Measurements from ENCODE around the gene GFI1. TPM values are rescaled to one million over a fixed set of nuclear protein-coding genes. Genes with fewer than 3 reads are reported as not detected.

GFI1 gene
- total and polyA plus RNA-seq, 2 of the 8 experiments (the other 6 are each of a cell fraction or from before 2014, with no cell fraction given) = 0.08 to 0.17 TPM

GRCh38 chr1:92493139-92493538 is 6.4 kb upstream of the GFI1 start:
- H3K23ac ChIP-seq (ENCODE audit: insufficient read length) = no peak overlapping the region
- no peak overlapping the region for H3K56ac ChIP-seq (replicated peaks; ENCODE audit: insufficient read length, low read depth, low read length)
- 87% methylated on average over 4 of the region's 4 CpGs; no CpG with 5 or more reads in 1 of the 2 experiments for WGBS, 2 experiments (ENCODE audit: extremely low coverage in 1 of 2, insufficient coverage in 1 of 2, insufficient read length in 1 of 2, insufficient replicate concordance in 2 of 2, low coverage in 1 of 2, low lambda C conversion rate in 2 of 2, missing lambda C conversion rate in 1 of 2)
- H4K5ac ChIP-seq (ENCODE audit: insufficient read length, low read depth, low read length) = no peak overlapping the region
- H3K23me2 ChIP-seq (ENCODE audit: low read depth, low read length) = no peaks in the 10 kb centered on the region
- no peaks in the 10 kb centered on the region for H3K4me1 ChIP-seq (replicated peaks in 1 of 4; ENCODE audit: control insufficient read depth in 3 of 4, insufficient read depth in 4 of 4, low read length in 3 of 4)
- H4K91ac ChIP-seq (replicated peaks; ENCODE audit: insufficient read length, low read length) = no peak overlapping the region
- no peaks in the 10 kb centered on the region for H3K9me3 ChIP-seq (ENCODE audit: insufficient read depth in 2 of 2, low read depth in 1 of 2, low read length in 1 of 2)
- H3K27me3 ChIP-seq (replicated peaks in 1 of 4; ENCODE audit: control insufficient read depth in 3 of 4, extremely low read depth in 1 of 4, insufficient read depth in 3 of 4, low read length in 3 of 4) = peaks cover 4 to 13% (median 10%) of the 10 kb centered on the region in 4 experiments
- no peak overlapping the region for H3K14ac ChIP-seq (ENCODE audit: insufficient read length)
- no peak overlapping the region for H4K8ac ChIP-seq (ENCODE audit: extremely low read depth, insufficient read depth, low read length)
- no peaks in the 10 kb centered on the region for H4K20me1 ChIP-seq (replicated peaks in 1 of 2; ENCODE audit: control insufficient read depth in 1 of 2, insufficient read depth in 2 of 2, low read length in 2 of 2)
- DNase-seq (ENCODE audit: low read depth in 1 of 2, low spot score in 2 of 2) = no peak
- no peak overlapping the region for H2BK120ac ChIP-seq (replicated peaks; ENCODE audit: low read depth, low read length)
- no peaks in the 10 kb centered on the region for H3K79me1 ChIP-seq (ENCODE audit: low read depth, low read length)
- no peak overlapping the region for H3K4me2 ChIP-seq (ENCODE audit: insufficient read depth in 1 of 2, low read depth in 2 of 2, low read length in 2 of 2)
- H3K9ac ChIP-seq (replicated peaks in 1 of 4; ENCODE audit: extremely low read depth in 1 of 4, low read depth in 3 of 4, low read length in 3 of 4) = no peak overlapping the region
- H2BK12ac ChIP-seq (ENCODE audit: low read depth, low read length) = no peak overlapping the region
- ChIA-PET CTCF (ENCODE audit: partially characterized antibody) (no interaction called here), POLR2A (ENCODE audit: partially characterized antibody) (no interaction called here)
- no peak overlapping the region for H3K4ac ChIP-seq (replicated peaks; ENCODE audit: insufficient read length, low read depth, low read length)
- no peaks in the 10 kb centered on the region for H3K36me3 ChIP-seq (ENCODE audit: control insufficient read depth in 2 of 4, insufficient read depth in 4 of 4, low read length in 3 of 4)
- H3K27ac ChIP-seq (ENCODE audit: low read depth, low read length) = no peak overlapping the region
- H2AK5ac ChIP-seq (ENCODE audit: low read depth, low read length) = no peak overlapping the region
- no peak overlapping the region for H3K4me3 ChIP-seq (ENCODE audit: extremely low read depth in 1 of 4, insufficient read depth in 2 of 4, low read depth in 3 of 4, low read length in 4 of 4)
- no peaks in the 10 kb centered on the region for H3K79me2 ChIP-seq (ENCODE audit: control insufficient read depth in 1 of 2, insufficient read depth in 2 of 2, low read length in 2 of 2)
- H2BK20ac ChIP-seq (ENCODE audit: low read length) = no peak overlapping the region
- no peak overlapping the region for H2BK5ac ChIP-seq (ENCODE audit: low read depth, low read length)
- H3K18ac ChIP-seq (ENCODE audit: extremely low read depth, low read length) = no peak overlapping the region
- no peak for FAIRE-seq
- no peak overlapping the region for H2AFZ ChIP-seq (ENCODE audit: low read length)
- no peak overlapping the region for H2BK15ac ChIP-seq (ENCODE audit: low read length)
- TF ChIP-seq YY1 (IDR thresholded peaks at IDR 0.05; ENCODE audit: low read depth, low read length) (no peak), FOSL1 (IDR thresholded peaks at IDR 0.05; ENCODE audit: insufficient read depth, low read depth, low read length) (no peak), RNF2 (IDR thresholded peaks at IDR 0.05; ENCODE audit: borderline replicate concordance, low read depth, low read length, missing control alignments, poor library complexity, severe bottlenecking) (no peak), SUZ12 (IDR thresholded peaks at IDR 0.05; ENCODE audit: low read length) (no peak), TCF12 (IDR thresholded peaks at IDR 0.05; ENCODE audit: low read depth, low read length) (no peak), HDAC6 (IDR thresholded peaks at IDR 0.05; ENCODE audit: low read depth, low read length) (no peak), POU5F1 (IDR thresholded peaks at IDR 0.05; ENCODE audit: low read depth, low read length) (no peak), SP2 (IDR thresholded peaks at IDR 0.05; ENCODE audit: low read length) (no peak), CHD1 (IDR thresholded peaks at IDR 0.05; ENCODE audit: low read depth, low read length) (no peak), KDM5A (IDR thresholded peaks at IDR 0.05; ENCODE audit: low read length) (no peak), SIN3A (conservative IDR thresholded peaks at IDR 0.05 in 1 of 2, IDR thresholded peaks at IDR 0.05 in 1 of 2; ENCODE audit: low read depth in 1 of 2, low read length in 2 of 2) (no peak), CEBPB (IDR thresholded peaks at IDR 0.05; ENCODE audit: low read depth, low read length) (no peak), JUN (IDR thresholded peaks at IDR 0.05; ENCODE audit: low read depth, low read length) (no peak), MAX (IDR thresholded peaks at IDR 0.05) (no peak)

Data from H1 (cell line).